NT2/D1 (cell line): ENCODE results near the gene LETM1.
"Not testable (repeated sequence)": the region's sequence is repeated elsewhere in the genome, so short reads cannot be mapped to it uniquely, and the experiment has no call there.

Source experiments
- DNase-seq: peaks from one replicate; pipeline ENCODE4 v3.0.0-alpha.2; 2011; ENCODE audit warnings: low read depth, low spot score
- H3K27me3 ChIP-seq: 2 replicates; pipeline ENCODE4 v1.6.0; 2011; ENCODE audit warnings: mild to moderate bottlenecking; ENCODE audit not compliant: insufficient read length, insufficient read depth
- H3K36me3 ChIP-seq: 2 replicates; pipeline ENCODE4 v1.6.1; 2011; ENCODE audit warnings: mild to moderate bottlenecking, low read length, mixed read lengths; ENCODE audit not compliant: insufficient read depth, insufficient read length
- H3K4me1 ChIP-seq: 2 replicates; pipeline ENCODE4 v1.5.1; 2011; ENCODE audit not compliant: insufficient read depth, insufficient read length
- H3K4me3 ChIP-seq: 2 replicates; pipeline ENCODE4 v1.5.1; 2011; ENCODE audit warnings: low read depth; ENCODE audit not compliant: insufficient read length
- H3K9ac ChIP-seq: 2 replicates; pipeline ENCODE4 v1.6.0; 2011; ENCODE audit warnings: low read depth; ENCODE audit not compliant: insufficient read length
- H3K9me3 ChIP-seq: 2 replicates; pipeline ENCODE4 v1.5.1; 2011; ENCODE audit warnings: mild to moderate bottlenecking, low read length; ENCODE audit not compliant: insufficient read depth
- SUZ12 ChIP-seq: IDR thresholded peaks from 2 replicates; pipeline ENCODE4 v1.6.1; 2011; ENCODE audit not compliant: insufficient read length, insufficient read depth; ENCODE audit errors: extremely low read depth
- YY1 ChIP-seq: IDR thresholded peaks from 2 replicates; pipeline ENCODE4 v1.6.1; 2011; ENCODE audit not compliant: insufficient read length, insufficient read depth
- ZNF274 ChIP-seq: IDR thresholded peaks from 2 replicates; pipeline ENCODE4 v1.6.1; 2011; ENCODE audit warnings: mild to moderate bottlenecking, low read depth, low read length

The LETM1 gene

GRCh38 chr4:1851575-1852410, 4.2 kb downstream of the LETM1 start:
- no peak for DNase-seq
- peaks cover 37% of the 10 kb centered on the region for H3K36me3 ChIP-seq
- no peak overlapping the region for H3K4me3 ChIP-seq
- peaks cover 6% of the 10 kb centered on the region for H3K4me1 ChIP-seq
- TF ChIP-seq SUZ12 = no peak
- TF ChIP-seq ZNF274 = no peak
- no peak for TF ChIP-seq YY1
- H3K9ac ChIP-seq = no peak overlapping the region
- H3K9me3 ChIP-seq = no peaks in the 10 kb centered on the region
- H3K27me3 ChIP-seq = peaks cover 3% of the 10 kb centered on the region

GRCh38 chr4:1851160-1851559, 4.8 kb downstream of the LETM1 start:
- H3K4me3 ChIP-seq = no peak overlapping the region
- H3K9me3 ChIP-seq = no peaks in the 10 kb centered on the region
- peaks cover 6% of the 10 kb centered on the region for H3K4me1 ChIP-seq
- no peak for DNase-seq
- no peaks in the 10 kb centered on the region for H3K27me3 ChIP-seq
- peaks cover 43% of the 10 kb centered on the region for H3K36me3 ChIP-seq
- TF ChIP-seq ZNF274 = no peak
- no peak overlapping the region for H3K9ac ChIP-seq

- TF ChIP-seq YY1 (no peak), ZNF274 (no peak), SUZ12 (no peak)
- Histone ChIP-seq H3K9ac (no peak overlapping the region), H3K36me3 (peaks cover 51% of the 10 kb centered on the region), H3K9me3 (no peaks in the 10 kb centered on the region), H3K27me3 (no peaks in the 10 kb centered on the region), H3K4me3 (no peak overlapping the region), H3K4me1 (peaks cover 6% of the 10 kb centered on the region)
- no peak for DNase-seq
Observed at GRCh38 chr4:1850276-1850675, 5.7 kb downstream of the LETM1 start.

GRCh38 chr4:1846580-1846979, 9.4 kb downstream of the LETM1 start:
- H3K4me1 ChIP-seq = peaks cover 5% of the 10 kb centered on the region
- H3K36me3 ChIP-seq = peaks cover 68% of the 10 kb centered on the region
- no peak overlapping the region for H3K4me3 ChIP-seq
- H3K27me3 ChIP-seq = no peaks in the 10 kb centered on the region
- DNase-seq = no peak
- TF ChIP-seq SUZ12 (no peak), YY1 (no peak), ZNF274 (no peak)
- H3K9me3 ChIP-seq = no peaks in the 10 kb centered on the region
- H3K9ac ChIP-seq = no peak overlapping the region

- peaks cover 80% of the 10 kb centered on the region for H3K36me3 ChIP-seq
- H3K27me3 ChIP-seq, H3K4me1 ChIP-seq, H3K9me3 ChIP-seq, H3K4me3 ChIP-seq, H3K9ac ChIP-seq, DNase-seq: not testable (repeated sequence)
Observed at GRCh38 chr4:1844618-1845017, 11.3 kb downstream of the LETM1 start.

- Histone ChIP-seq H3K27me3 (no peaks in the 10 kb centered on the region), H3K9me3 (no peaks in the 10 kb centered on the region), H3K4me3 (no peak overlapping the region), H3K9ac (no peak overlapping the region), H3K4me1 (no peaks in the 10 kb centered on the region), H3K36me3 (peaks cover 85% of the 10 kb centered on the region)
- no peak for DNase-seq
- TF ChIP-seq ZNF274 (no peak), YY1 (no peak), SUZ12 (no peak)
Observed at GRCh38 chr4:1843852-1844251, 12.1 kb downstream of the LETM1 start.

- no peaks in the 10 kb centered on the region for H3K4me1 ChIP-seq
- H3K9me3 ChIP-seq = no peaks in the 10 kb centered on the region
- no peaks in the 10 kb centered on the region for H3K27me3 ChIP-seq
- no peak overlapping the region for H3K4me3 ChIP-seq
- H3K36me3 ChIP-seq = peaks cover 89% of the 10 kb centered on the region
- H3K9ac ChIP-seq = no peak overlapping the region
- no peak for DNase-seq
- TF ChIP-seq SUZ12 = no peak
- no peak for TF ChIP-seq ZNF274
- TF ChIP-seq YY1 = no peak
Observed at GRCh38 chr4:1842993-1843448, 12.9 kb downstream of the LETM1 start.
